HepG2 (cell line): ENCODE measurements around the gene TBX15. TPM values are rescaled to one million over a fixed set of nuclear protein-coding genes. Genes with fewer than 3 reads are reported as not detected.

Experiments used
- FOXA3 ChIP-seq: IDR thresholded peaks from 2 replicates; pipeline ENCODE4 v1.6.1; 2016; ENCODE audit warnings: missing genetic modification reagents, missing compliant biosample characterization
- KLF15 ChIP-seq: sonication (generic); formaldehyde crosslinking; IDR thresholded peaks from 2 replicates; pipeline ENCODE4 v1.8.1; 2023; ENCODE audit warnings: borderline replicate concordance, mild to moderate bottlenecking, inconsistent platforms, missing genetic modification reagents, mixed read lengths
- MAFF ChIP-seq: IDR thresholded peaks from 2 replicates; pipeline ENCODE4 v1.6.1; 2011; ENCODE audit warnings: low read depth, low read length, improper control_type of control experiment
- RXRB ChIP-seq: IDR thresholded peaks from 2 replicates; pipeline ENCODE4 v1.6.1; 2016; ENCODE audit warnings: borderline replicate concordance, missing genetic modification reagents, missing compliant biosample characterization
- SALL1 ChIP-seq: sonication (generic); formaldehyde crosslinking; IDR thresholded peaks from 2 replicates; pipeline ENCODE4 v1.8.0; 2022; ENCODE audit warnings: mild to moderate bottlenecking, missing genetic modification reagents
- SAP130 ChIP-seq: IDR thresholded peaks from 2 replicates; pipeline ENCODE4 v1.6.1; 2016; ENCODE audit warnings: low read depth
- SP4 ChIP-seq: sonication (generic); formaldehyde crosslinking; IDR thresholded peaks from 2 replicates; pipeline ENCODE4 v1.8.1; 2023; ENCODE audit warnings: mild to moderate bottlenecking, missing genetic modification reagents
- TEAD3 ChIP-seq: optimal IDR thresholded peaks from 2 replicates; pipeline ENCODE3; 2016; ENCODE audit warnings: borderline replicate concordance
- ZBTB20 ChIP-seq: sonication (generic); formaldehyde crosslinking; IDR thresholded peaks from 2 replicates; pipeline ENCODE4 v1.8.1; 2023; ENCODE audit warnings: missing genetic modification reagents, low read depth, mild to moderate bottlenecking, borderline replicate concordance
- ZNF296 ChIP-seq: sonication (generic); formaldehyde crosslinking; conservative IDR thresholded peaks from 2 replicates; pipeline ENCODE4 v1.5.0; 2020; ENCODE audit warnings: mild to moderate bottlenecking, missing genetic modification reagents
- ZNF382 ChIP-seq: sonication (generic); formaldehyde crosslinking; IDR thresholded peaks from 2 replicates; pipeline ENCODE4 v1.5.0; 2020; ENCODE audit warnings: missing genetic modification reagents, mild to moderate bottlenecking, borderline replicate concordance
- ZNF878 ChIP-seq: sonication (generic); formaldehyde crosslinking; IDR thresholded peaks from 2 replicates; pipeline ENCODE4 v1.8.1; 2023; ENCODE audit warnings: mild to moderate bottlenecking, missing genetic modification reagents, moderate library complexity
- polyA plus RNA-seq, 8 experiments: library from polyadenylated mRNA; depleted of rRNA in 3 of 8; stranded (reverse) in 7 of 8; unstranded in 1 of 8; fragments of >200 nt; fragmentation: Illumina TruSeq in 4 of 8; extraction: Trizol in 4 of 8; gene quantifications; 2 replicates each; pipeline versions ENCODE4 v1.2.1 to v1.2.3, GENCODE V29; 2011 to 2016; ENCODE audit warnings: low read depth in 4 of 8, missing spikeins in 1 of 8, mixed read lengths in 1 of 8; ENCODE audit not compliant: insufficient read depth in 1 of 8
- total RNA-seq, 5 experiments: library from RNA; depleted of rRNA; stranded (reverse); fragments of >200 nt; fragmentation: Illumina TruSeq; extraction: Trizol; gene quantifications; 2 replicates each; pipeline ENCODE4 v1.2.3, GENCODE V29; 2016; ENCODE audit warnings: low read depth in 1 of 5
- TF ChIP-seq, protein P1 (sequence below): sonication (generic); formaldehyde crosslinking; IDR thresholded peaks from 2 replicates; pipeline ENCODE4 v1.4.0; 2020; ENCODE audit warnings: missing genetic modification reagents
- TF ChIP-seq, protein P2 (sequence below): IDR thresholded peaks from 2 replicates; pipeline ENCODE4 v1.6.1; 2016; ENCODE audit warnings: mild to moderate bottlenecking
- TF ChIP-seq, protein P3 (sequence below): sonication (generic); formaldehyde crosslinking; IDR thresholded peaks from 2 replicates; pipeline ENCODE4 v1.8.0; 2022; ENCODE audit warnings: missing genetic modification reagents, low read depth, mild to moderate bottlenecking, borderline replicate concordance
- TF ChIP-seq, protein P4 (sequence below): sonication (generic); formaldehyde crosslinking; IDR thresholded peaks from 2 replicates; pipeline ENCODE4 v1.5.1; 2020; ENCODE audit warnings: mild to moderate bottlenecking, missing genetic modification reagents, borderline replicate concordance

The TBX15 gene
- total and polyA plus RNA-seq, 2 of the 13 experiments (the other 11 are each of a cell fraction or from before 2014, with no cell fraction given) = 0.42 to 1.9 TPM

DNA sequence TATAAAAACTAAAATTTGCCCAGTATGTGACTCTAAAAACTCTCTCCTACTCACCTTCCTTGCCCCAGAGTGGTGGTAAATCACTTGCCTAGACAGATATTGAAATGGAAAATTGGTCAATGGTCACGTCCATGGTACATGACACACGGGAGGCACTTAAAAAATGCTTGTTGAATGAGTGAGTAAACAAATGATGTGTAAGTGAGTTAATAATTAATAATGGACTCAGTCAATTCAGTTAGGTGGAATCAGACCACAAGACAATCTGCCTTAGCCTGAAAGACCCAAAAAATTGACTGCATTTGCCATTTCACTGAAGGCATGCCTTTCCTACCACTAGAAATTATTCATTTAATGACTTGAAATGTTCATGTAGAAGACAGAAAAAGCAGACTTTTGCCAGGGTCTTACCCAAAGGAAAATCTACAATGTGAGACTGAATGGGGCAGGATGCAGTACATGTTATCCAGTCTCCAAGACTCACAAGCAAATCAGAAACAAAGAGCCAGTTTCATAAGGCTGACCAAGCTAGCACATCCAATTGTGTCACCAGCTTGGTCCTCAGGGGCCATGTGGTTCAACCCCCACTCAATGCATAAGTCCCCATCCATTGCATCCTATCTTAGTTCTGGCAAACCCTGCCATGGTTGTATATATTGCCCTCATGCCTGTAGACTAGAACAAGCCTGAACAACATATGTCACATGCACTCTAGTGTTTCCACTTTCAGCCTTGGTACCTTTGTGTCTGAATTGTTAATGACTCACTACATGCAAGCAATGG is 73.6 kb downstream of the TBX15 start (continued):
- TF ChIP-seq, protein P1, sequence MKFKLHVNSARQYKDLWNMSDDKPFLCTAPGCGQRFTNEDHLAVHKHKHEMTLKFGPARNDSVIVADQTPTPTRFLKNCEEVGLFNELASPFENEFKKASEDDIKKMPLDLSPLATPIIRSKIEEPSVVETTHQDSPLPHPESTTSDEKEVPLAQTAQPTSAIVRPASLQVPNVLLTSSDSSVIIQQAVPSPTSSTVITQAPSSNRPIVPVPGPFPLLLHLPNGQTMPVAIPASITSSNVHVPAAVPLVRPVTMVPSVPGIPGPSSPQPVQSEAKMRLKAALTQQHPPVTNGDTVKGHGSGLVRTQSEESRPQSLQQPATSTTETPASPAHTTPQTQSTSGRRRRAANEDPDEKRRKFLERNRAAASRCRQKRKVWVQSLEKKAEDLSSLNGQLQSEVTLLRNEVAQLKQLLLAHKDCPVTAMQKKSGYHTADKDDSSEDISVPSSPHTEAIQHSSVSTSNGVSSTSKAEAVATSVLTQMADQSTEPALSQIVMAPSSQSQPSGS = peak; percentile 62; the same call in 1 of the 2 replicates
- TF ChIP-seq ZNF296 (CRISPR knock-in tag) (no peak), ZBTB20 (peak; percentile 50; the same call in 1 of the 2 replicates), ZNF382 (no peak), RXRB (peak; percentile 64; the same call in 1 of the 2 replicates), KLF15 (CRISPR knock-in tag) (no peak), MAFF (peak; percentile 53), SAP130 (CRISPR knock-in tag) (peak; percentile 68), ZNF878 (CRISPR knock-in tag) (peak; percentile 79; the same call in 1 of the 2 replicates), SP4 (CRISPR knock-in tag) (no peak), TEAD3 (CRISPR knock-in tag) (peak; percentile 77), FOXA3 (CRISPR knock-in tag) (peak; percentile 85), SALL1 (CRISPR knock-in tag) (peak; percentile 24; the same call in 1 of the 2 replicates)
- TF ChIP-seq, protein P2, sequence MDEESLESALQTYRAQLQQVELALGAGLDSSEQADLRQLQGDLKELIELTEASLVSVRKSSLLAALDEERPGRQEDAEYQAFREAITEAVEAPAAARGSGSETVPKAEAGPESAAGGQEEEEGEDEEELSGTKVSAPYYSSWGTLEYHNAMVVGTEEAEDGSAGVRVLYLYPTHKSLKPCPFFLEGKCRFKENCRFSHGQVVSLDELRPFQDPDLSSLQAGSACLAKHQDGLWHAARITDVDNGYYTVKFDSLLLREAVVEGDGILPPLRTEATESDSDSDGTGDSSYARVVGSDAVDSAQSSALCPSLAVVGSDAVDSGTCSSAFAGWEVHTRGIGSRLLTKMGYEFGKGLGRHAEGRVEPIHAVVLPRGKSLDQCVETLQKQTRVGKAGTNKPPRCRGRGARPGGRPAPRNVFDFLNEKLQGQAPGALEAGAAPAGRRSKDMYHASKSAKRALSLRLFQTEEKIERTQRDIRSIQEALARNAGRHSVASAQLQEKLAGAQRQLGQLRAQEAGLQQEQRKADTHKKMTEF (CRISPR knock-in tag) = peak; percentile 30; the same call in 1 of the 2 replicates
- TF ChIP-seq, protein P3, sequence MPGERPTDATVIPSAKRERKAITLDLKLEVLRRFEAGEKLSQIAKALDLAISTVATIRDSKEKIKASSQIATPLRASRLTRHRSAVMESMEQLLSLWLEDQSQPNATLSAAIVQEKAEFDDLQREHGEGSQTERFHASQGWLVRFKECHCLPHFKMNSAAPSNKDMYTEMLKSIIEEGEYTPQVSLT = no peak
- TF ChIP-seq, protein P4, sequence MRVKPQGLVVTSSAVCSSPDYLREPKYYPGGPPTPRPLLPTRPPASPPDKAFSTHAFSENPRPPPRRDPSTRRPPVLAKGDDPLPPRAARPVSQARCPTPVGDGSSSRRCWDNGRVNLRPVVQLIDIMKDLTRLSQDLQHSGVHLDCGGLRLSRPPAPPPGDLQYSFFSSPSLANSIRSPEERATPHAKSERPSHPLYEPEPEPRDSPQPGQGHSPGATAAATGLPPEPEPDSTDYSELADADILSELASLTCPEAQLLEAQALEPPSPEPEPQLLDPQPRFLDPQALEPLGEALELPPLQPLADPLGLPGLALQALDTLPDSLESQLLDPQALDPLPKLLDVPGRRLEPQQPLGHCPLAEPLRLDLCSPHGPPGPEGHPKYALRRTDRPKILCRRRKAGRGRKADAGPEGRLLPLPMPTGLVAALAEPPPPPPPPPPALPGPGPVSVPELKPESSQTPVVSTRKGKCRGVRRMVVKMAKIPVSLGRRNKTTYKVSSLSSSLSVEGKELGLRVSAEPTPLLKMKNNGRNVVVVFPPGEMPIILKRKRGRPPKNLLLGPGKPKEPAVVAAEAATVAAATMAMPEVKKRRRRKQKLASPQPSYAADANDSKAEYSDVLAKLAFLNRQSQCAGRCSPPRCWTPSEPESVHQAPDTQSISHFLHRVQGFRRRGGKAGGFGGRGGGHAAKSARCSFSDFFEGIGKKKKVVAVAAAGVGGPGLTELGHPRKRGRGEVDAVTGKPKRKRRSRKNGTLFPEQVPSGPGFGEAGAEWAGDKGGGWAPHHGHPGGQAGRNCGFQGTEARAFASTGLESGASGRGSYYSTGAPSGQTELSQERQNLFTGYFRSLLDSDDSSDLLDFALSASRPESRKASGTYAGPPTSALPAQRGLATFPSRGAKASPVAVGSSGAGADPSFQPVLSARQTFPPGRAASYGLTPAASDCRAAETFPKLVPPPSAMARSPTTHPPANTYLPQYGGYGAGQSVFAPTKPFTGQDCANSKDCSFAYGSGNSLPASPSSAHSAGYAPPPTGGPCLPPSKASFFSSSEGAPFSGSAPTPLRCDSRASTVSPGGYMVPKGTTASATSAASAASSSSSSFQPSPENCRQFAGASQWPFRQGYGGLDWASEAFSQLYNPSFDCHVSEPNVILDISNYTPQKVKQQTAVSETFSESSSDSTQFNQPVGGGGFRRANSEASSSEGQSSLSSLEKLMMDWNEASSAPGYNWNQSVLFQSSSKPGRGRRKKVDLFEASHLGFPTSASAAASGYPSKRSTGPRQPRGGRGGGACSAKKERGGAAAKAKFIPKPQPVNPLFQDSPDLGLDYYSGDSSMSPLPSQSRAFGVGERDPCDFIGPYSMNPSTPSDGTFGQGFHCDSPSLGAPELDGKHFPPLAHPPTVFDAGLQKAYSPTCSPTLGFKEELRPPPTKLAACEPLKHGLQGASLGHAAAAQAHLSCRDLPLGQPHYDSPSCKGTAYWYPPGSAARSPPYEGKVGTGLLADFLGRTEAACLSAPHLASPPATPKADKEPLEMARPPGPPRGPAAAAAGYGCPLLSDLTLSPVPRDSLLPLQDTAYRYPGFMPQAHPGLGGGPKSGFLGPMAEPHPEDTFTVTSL (CRISPR knock-in tag) = peak; percentile 89; the same call in 1 of the 2 replicates
